ENCODE results near the gene WNT9B. TPM values are rescaled to one million over a fixed set of nuclear protein-coding genes. Genes with fewer than 3 reads are reported as not detected.
A peak's percentile ranks its signal among the peaks of the same experiment; 100 is the strongest.

The WNT9B gene
- total RNA-seq, 1 donor from 2014 or later = 0.98 TPM

DNA sequence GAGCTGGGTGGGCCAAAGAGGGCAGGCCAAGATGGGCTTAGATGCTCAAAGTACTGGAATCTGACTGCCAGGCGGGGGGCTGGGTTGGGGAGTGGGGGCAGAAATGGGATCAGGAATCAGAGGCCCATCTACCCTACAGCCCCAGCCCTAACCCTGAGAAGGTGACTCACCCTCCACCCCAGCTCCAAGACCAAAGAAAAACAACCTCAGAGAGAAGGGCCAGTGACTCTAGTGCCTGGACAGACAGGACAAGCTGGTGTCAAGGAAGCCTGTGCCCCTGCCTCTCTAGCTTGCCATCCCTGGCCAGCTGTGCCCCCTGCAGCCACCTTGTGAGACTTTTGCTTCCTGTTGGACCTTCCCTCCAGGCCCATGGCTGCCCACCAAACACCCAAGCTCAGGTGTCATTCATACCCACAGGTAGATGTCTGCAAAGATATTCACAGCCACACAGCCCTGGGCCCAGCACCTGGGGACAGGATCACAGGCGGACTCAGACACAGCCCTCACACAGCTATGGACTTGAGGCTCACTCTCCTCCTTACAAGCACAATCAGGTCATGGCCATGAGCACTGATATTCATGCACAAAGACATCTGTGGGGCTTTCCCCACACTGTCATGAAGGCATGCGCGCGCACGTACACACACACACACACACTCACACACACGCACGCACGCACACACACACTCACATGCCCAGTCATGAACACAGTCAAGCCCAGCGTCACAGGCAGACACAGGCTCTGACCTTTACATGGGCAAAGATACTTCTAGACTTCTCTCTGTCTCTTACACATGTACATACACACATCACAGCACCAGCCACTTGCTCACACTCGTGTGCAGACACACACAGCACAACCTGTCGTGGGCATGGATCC is 35.7 kb upstream of the WNT9B start:
- Mint-ChIP-seq H3K27ac (no peak overlapping the region), H3K36me3 (ENCODE audit: insufficient read depth) (no peaks in the 10 kb centered on the region), H3K4me3 (ENCODE audit: low read depth) (no peak overlapping the region), H3K9me3 (ENCODE audit: low read depth) (no peaks in the 10 kb centered on the region), H3K4me1 (ENCODE audit: low read depth) (peaks cover 8% of the 10 kb centered on the region), H3K27me3 (peaks cover 88% of the 10 kb centered on the region)
- TF ChIP-seq, protein P1, sequence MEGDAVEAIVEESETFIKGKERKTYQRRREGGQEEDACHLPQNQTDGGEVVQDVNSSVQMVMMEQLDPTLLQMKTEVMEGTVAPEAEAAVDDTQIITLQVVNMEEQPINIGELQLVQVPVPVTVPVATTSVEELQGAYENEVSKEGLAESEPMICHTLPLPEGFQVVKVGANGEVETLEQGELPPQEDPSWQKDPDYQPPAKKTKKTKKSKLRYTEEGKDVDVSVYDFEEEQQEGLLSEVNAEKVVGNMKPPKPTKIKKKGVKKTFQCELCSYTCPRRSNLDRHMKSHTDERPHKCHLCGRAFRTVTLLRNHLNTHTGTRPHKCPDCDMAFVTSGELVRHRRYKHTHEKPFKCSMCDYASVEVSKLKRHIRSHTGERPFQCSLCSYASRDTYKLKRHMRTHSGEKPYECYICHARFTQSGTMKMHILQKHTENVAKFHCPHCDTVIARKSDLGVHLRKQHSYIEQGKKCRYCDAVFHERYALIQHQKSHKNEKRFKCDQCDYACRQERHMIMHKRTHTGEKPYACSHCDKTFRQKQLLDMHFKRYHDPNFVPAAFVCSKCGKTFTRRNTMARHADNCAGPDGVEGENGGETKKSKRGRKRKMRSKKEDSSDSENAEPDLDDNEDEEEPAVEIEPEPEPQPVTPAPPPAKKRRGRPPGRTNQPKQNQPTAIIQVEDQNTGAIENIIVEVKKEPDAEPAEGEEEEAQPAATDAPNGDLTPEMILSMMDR (IDR thresholded peaks at IDR 0.05; ENCODE audit: unreplicated experiment) = no peak
- DNase-seq (ENCODE audit: low spot score, unreplicated experiment) = no peak

GRCh38 chr17:46817151-46817900 is 34.1 kb upstream of the WNT9B start:
- H3K27ac Mint-ChIP-seq = peak overlapping the region; percentile 31
- H3K9me3 Mint-ChIP-seq (ENCODE audit: low read depth) = no peaks in the 10 kb centered on the region

GRCh38 chr17:46817901-46818209 is 33.5 kb upstream of the WNT9B start:
- DNase-seq (ENCODE audit: low spot score, unreplicated experiment) = no peak
- Mint-ChIP-seq H3K27ac (no peak overlapping the region), H3K27me3 (peaks cover 95% of the 10 kb centered on the region), H3K4me1 (ENCODE audit: low read depth) (peaks cover 8% of the 10 kb centered on the region), H3K9me3 (ENCODE audit: low read depth) (no peaks in the 10 kb centered on the region), H3K36me3 (ENCODE audit: insufficient read depth) (no peaks in the 10 kb centered on the region), H3K4me3 (ENCODE audit: low read depth) (peak overlapping the region; percentile 55)
- TF ChIP-seq, protein P1 (IDR thresholded peaks at IDR 0.05; ENCODE audit: unreplicated experiment) = no peak

More at GRCh38 chr17:46817151-46817900, 34.1 kb upstream of the WNT9B start:
- peak overlapping the region; percentile 55 for H3K4me3 Mint-ChIP-seq (ENCODE audit: low read depth)
- TF ChIP-seq, protein P1 (IDR thresholded peaks at IDR 0.05; ENCODE audit: unreplicated experiment) = no peak
- peaks cover 8% of the 10 kb centered on the region for H3K4me1 Mint-ChIP-seq (ENCODE audit: low read depth)
- H3K27me3 Mint-ChIP-seq = peaks cover 97% of the 10 kb centered on the region
- no peak for DNase-seq (ENCODE audit: low spot score, unreplicated experiment)
- no peaks in the 10 kb centered on the region for H3K36me3 Mint-ChIP-seq (ENCODE audit: insufficient read depth)

DNA sequence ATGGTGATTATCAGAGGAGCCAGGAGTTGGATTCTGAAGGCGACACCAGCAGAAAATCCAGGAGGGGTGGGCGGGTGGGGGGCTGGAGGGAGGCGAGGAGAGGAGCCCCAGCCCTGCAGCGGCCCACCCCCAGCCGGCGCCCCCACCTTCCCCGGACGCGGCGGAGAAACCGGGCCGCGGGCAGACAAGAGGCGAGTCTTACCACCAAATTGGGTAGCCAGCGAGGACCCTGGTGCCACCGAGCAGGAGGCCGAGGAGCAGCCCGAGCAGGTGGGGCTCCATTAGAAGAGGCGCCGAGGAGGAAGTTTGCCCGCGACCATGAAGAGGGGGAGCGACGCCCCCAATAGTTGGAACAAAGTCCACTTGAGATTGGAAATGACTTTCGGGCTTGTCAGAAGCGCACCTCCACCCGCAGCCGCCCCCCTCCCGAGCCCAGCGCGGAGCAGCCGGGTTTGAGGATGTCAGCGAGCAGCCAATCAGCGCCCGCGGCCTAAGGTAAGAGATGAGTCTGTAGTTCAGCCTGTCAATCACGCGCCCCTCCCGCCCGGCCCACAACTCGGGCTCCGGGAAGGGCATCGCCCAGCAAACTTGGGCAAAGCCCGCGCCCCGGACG is 33.0 kb upstream of the WNT9B start, which contains the start of gene WNT3:
Gene WNT3 (minus strand): TSS at position 377 of the 613 bp plus-strand sequence. CDS start 95 bp downstream, at position 282.
- DNase-seq (ENCODE audit: low spot score, unreplicated experiment) = no peak
- TF ChIP-seq, protein P1 (IDR thresholded peaks at IDR 0.05; ENCODE audit: unreplicated experiment) = no peak
- Mint-ChIP-seq H3K9me3 (ENCODE audit: low read depth) (no peaks in the 10 kb centered on the region), H3K36me3 (ENCODE audit: insufficient read depth) (no peaks in the 10 kb centered on the region), H3K27ac (no peak within 1 kb of the TSS), H3K4me3 (ENCODE audit: low read depth) (peak within 1 kb of the TSS; percentile 61), H3K4me1 (ENCODE audit: low read depth) (peaks cover 8% of the 10 kb centered on the region), H3K27me3 (peaks cover 90% of the 10 kb centered on the region)

Data from progenitor cell of endocrine pancreas (in vitro differentiated cells).